ENCODE results near the gene GCM1.

The GCM1 gene

DNA sequence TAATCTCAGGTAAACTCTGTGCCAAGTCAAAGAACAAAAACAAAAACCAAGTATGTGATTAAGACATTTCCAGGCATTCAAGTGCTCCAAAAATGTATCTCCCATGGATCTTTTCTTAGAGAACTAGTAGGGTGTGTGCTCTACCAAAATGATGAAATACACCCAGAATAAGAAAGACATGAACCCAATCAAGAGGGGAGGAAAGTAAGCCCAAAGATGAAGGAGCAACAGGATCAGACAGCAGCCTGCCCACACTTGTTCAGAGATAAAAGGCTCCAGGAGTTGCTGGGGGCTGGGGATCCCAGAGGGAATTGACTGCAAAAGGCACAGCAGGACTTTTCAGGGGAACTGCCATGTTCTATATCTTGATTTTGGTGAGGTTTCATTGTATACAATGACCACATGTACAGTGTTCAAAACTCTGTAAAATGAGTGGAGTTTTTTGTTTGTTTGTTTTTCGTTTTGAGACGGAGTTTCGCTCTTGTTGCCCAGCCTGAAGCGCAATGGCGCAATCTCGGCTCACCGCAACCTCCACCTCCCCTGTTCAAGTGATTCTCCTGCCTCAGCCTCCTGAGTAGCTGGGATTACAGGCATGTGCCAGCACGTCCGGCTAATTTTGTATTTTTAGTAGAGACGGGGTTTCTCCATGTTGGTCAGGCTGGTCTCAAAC, 24.4 kb downstream of the GCM1 start:
- H3K36me3 ChIP-seq (ENCODE audit: control insufficient read depth, insufficient read depth, low read length): no peaks in the 10 kb centered on the region
- DNase-seq (ENCODE audit: extremely low read depth, insufficient read length): no peak
- TF ChIP-seq, protein P1, sequence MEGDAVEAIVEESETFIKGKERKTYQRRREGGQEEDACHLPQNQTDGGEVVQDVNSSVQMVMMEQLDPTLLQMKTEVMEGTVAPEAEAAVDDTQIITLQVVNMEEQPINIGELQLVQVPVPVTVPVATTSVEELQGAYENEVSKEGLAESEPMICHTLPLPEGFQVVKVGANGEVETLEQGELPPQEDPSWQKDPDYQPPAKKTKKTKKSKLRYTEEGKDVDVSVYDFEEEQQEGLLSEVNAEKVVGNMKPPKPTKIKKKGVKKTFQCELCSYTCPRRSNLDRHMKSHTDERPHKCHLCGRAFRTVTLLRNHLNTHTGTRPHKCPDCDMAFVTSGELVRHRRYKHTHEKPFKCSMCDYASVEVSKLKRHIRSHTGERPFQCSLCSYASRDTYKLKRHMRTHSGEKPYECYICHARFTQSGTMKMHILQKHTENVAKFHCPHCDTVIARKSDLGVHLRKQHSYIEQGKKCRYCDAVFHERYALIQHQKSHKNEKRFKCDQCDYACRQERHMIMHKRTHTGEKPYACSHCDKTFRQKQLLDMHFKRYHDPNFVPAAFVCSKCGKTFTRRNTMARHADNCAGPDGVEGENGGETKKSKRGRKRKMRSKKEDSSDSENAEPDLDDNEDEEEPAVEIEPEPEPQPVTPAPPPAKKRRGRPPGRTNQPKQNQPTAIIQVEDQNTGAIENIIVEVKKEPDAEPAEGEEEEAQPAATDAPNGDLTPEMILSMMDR (IDR thresholded peaks at IDR 0.05; ENCODE audit: insufficient read depth, low read length, poor library complexity, severe bottlenecking): no peak
- no peak overlapping the region for H3K4me3 ChIP-seq (replicated peaks; ENCODE audit: low read depth, low read length)
- no peaks in the 10 kb centered on the region for H3K27me3 ChIP-seq (replicated peaks; ENCODE audit: control insufficient read depth, insufficient read depth, low read length)

DNA sequence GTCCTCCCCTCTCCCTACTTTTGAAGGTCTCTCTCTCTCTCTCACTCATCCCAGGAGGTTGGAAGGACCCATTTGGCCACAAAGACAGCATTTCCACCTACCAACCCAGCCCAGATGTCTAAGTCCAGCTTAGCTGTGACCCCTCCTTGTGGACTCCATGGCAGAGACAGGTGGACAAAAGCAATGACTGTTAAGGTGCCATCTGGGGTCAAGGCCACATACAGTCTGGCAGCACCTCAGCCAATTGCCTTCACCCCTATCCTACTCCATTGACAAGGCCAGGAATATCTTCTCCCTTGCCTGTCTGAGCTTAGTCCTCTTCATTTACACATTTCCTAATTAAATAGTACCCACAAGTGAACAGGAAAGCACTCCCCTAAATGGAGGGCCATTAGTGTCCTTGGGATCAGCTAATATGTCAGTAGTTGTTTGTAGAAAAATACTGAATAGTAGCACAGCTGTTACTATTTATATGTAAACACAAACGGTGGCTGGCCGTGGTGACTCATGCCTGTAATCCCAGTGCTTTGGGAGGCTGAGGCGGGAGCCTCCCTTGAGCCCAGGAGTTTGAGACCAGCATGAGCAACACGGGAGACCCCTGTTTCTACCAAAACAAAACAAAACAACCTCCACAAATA, 28.8 kb downstream of the GCM1 start:
- TF ChIP-seq, protein P1 (IDR thresholded peaks at IDR 0.05; ENCODE audit: insufficient read depth, low read length, poor library complexity, severe bottlenecking): no peak
- Histone ChIP-seq H3K27me3 (replicated peaks; ENCODE audit: control insufficient read depth, insufficient read depth, low read length) (no peaks in the 10 kb centered on the region), H3K36me3 (ENCODE audit: control insufficient read depth, insufficient read depth, low read length) (no peaks in the 10 kb centered on the region), H3K4me3 (replicated peaks; ENCODE audit: low read depth, low read length) (no peak overlapping the region)
- DNase-seq (ENCODE audit: extremely low read depth, insufficient read length): no peak

DNA sequence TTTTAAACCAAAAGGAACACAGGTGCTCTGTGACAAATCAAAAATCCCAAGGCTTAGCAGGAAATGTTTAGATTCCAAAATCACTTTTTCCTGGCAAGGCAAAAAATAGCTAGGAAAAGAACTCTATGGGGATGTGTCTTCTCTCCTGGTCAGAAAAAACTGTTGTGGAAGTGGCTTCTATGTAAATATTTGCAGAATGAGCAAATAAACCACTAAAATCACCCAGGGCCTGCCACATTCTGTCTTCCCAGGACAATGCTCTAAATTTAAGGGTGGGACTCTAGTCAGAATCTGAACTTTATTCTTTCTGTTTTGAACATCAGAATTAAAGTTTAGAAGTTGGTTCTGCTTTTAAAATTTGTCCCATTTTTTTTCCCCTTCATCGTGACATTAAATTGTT, 29.3 kb downstream of the GCM1 start:
- TF ChIP-seq, protein P1 (IDR thresholded peaks at IDR 0.05; ENCODE audit: insufficient read depth, low read length, poor library complexity, severe bottlenecking): no peak
- H3K36me3 ChIP-seq (ENCODE audit: control insufficient read depth, insufficient read depth, low read length): no peaks in the 10 kb centered on the region
- no peak for DNase-seq (ENCODE audit: extremely low read depth, insufficient read length)
- H3K4me3 ChIP-seq (replicated peaks; ENCODE audit: low read depth, low read length): no peak overlapping the region
- H3K27me3 ChIP-seq (replicated peaks; ENCODE audit: control insufficient read depth, insufficient read depth, low read length): no peaks in the 10 kb centered on the region

DNA sequence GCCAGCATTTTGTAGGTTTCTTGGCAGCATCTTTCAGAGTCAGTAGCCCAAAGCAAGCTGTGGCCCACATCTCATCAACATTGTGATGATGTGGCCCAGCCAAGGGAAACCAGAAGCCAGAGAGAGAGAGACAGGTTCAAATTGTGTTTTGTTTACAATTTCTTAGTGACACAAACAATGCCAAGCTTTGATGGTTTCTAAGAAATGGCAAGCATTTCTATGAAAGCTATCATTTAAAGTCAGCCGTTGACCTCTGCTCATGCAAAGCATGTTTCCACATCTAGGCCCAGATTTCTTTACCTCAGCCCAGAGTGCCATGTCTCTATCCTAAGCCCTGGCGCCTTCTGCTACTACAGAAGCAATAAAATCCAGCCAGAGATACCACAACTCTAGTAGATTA, 32.9 kb downstream of the GCM1 start:
- no peaks in the 10 kb centered on the region for H3K36me3 ChIP-seq (ENCODE audit: control insufficient read depth, insufficient read depth, low read length)
- H3K4me3 ChIP-seq (replicated peaks; ENCODE audit: low read depth, low read length): no peak overlapping the region
- no peaks in the 10 kb centered on the region for H3K27me3 ChIP-seq (replicated peaks; ENCODE audit: control insufficient read depth, insufficient read depth, low read length)

DNA sequence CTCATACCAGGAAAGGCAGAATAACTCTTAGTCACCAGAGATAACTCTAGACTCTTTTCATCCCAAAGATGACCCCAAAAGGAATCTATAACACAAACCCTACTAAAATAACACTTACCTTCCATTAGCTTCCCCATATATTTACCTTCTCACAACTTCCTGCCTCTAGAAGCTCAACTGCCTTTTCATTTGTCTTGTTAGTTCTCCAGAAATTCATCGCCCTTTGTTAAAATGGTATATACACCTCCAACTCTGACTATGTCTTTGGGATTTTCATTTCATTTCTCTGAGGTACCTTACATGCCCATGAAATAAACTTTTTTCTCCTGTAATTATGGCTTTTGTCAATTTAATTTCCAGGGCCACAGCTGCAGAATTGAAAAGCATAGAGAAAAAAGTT, 33.5 kb downstream of the GCM1 start:
- Histone ChIP-seq H3K36me3 (ENCODE audit: control insufficient read depth, insufficient read depth, low read length) (no peaks in the 10 kb centered on the region), H3K27me3 (replicated peaks; ENCODE audit: control insufficient read depth, insufficient read depth, low read length) (no peaks in the 10 kb centered on the region), H3K4me3 (replicated peaks; ENCODE audit: low read depth, low read length) (no peak overlapping the region)
- no peak for DNase-seq (ENCODE audit: extremely low read depth, insufficient read length)
- TF ChIP-seq, protein P1 (IDR thresholded peaks at IDR 0.05; ENCODE audit: insufficient read depth, low read length, poor library complexity, severe bottlenecking): no peak

More for the DNA sequence above, 32.9 kb downstream of the GCM1 start:
- DNase-seq (ENCODE audit: extremely low read depth, insufficient read length): no peak
- TF ChIP-seq, protein P1 (IDR thresholded peaks at IDR 0.05; ENCODE audit: insufficient read depth, low read length, poor library complexity, severe bottlenecking): no peak

Data from GM06990 (cell line).